ENCODE measurements around the gene AGBL3.

AGBL3 gene

DNA sequence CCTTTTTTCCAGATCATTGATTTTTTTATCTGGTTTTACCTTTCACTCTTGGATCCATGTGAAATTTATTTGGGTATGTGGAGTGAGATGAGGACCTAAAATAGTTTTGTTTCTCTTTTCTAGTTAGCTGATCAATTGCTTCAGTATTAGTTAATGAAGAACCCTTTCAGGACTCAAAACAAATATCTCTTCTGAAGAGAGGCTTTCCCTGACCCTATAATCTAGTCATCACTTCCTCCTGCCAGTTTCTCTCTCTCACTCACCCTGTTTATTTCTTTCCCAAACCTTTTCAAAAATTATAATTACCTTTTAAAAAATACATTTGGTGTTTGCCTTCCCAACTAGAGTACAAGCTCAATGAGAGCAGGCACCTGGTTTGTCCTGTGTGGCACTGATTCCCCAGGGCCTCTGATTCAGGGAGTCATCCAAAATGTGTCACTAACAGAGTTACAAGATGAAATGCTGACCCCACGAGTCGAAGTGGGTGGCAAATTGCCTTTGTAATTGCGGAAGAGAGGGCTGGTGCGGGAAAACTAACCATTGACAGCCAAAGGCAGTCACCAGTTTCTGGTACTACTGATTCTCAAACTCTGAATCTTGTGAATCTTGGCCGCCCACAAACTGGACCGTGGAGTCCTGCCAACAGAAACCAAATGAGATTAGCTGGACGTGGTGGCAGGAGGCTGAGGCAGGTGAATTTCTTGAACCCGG lies 163.9 kb downstream of the AGBL3 start:
- DNase-seq = no peak

GRCh38 chr7:135151132-135151531 lies 164.8 kb downstream of the AGBL3 start:
- DNase-seq = no peak

- DNase-seq = no peak
Measured at GRCh38 chr7:135151533-135151932, 165.2 kb downstream of the AGBL3 start.

GRCh38 chr7:135152442-135152841 lies 166.1 kb downstream of the AGBL3 start:
- DNase-seq = no peak

DNA sequence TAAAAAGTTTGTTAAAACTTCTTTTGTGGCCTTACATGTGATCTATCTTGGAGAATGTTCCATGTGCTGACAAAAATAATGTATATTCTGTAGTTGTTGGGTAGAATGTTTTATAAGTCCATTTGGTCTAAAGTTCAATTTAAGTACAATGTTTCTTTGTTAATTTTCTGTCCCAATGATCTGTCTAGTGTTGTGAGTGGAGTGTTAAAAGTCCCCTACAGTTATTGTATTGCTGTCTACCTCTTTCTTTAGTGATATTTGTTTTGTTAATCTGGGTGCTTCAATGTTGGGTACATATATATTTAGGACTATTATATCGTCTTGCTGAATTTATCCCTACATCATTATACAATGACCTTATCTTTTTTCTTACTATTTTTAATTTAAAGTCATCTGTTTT lies 168.4 kb downstream of the AGBL3 start:
- DNase-seq = no peak

GRCh38 chr7:135156290-135156689 lies 170.0 kb downstream of the AGBL3 start:
- DNase-seq = no peak

DNA sequence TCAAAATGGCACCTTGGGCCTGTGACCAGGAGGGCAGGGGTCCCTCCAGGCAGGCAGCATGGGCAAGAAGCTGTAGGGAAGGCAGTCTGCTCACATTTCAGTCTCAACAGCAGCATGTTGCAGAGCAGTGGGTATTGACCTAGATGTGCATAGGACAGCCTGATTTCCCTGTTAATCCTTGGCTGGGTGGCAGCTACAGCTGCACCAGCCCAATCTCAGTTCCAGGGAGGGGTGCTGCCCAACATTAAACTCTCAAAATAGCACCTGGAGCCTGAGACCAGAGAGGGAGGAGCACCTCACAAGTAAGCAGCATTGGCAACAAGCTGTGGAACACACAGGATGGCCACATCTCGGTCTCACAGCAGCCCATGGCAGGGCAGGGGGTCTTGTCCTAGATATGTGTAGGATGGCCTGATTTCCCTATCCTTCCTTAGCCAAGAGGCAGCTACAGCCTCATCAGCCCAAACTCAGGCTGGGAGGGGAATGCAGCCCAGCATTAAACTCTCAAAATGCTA lies 171.9 kb downstream of the AGBL3 start:
- no peak for DNase-seq

DNA sequence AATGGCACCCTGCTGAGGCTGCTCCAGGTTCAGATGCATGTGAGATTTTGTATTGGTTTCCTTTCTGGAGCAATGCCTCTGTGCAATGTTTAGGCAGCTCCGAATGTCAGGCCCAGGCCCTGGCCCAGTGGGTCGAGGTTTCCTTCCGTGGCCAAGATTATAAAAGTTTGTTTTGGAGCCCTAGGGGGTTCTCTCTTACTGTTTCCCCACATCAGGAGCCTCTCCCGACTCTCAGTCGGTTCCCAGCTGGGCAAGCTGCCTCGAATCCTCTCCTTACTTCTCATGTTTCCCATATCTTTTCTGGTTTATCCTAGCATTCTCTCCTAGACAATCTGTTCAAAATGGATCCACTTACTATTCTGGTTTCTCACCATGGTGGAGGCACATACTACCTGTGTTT lies 172.6 kb downstream of the AGBL3 start:
- no peak for DNase-seq

DNA sequence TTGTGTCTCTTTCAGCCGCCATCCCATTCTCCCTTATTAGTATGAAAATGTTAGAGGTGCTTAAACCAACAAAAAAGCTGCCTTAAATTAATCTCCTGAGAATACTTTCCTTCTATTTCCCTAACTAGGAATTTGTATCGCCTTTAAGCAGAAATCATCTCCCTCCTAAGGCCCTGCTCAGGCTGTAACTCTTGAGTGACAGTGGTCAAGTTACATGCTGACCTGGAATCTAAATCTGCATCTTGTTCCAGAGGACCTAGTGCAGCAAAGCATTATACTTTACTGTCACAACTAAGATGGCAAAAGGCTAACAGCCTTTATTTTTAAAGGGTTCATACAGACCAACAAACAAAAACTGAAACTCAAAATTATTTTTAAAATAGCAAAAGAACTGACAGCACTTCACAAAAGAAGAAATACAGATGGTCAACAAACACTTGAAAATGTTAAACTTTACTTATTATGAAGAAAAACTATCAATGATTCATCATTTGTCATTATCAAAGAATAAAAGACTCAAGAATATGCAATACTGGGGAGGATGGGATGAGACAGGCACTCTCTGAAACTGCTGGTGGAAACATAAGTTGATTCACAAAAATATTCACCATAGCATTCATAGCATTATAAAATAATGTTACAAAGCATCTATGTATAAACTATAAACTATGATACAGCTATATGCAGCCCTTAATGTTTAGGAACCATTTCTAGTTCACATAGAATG lies 173.2 kb downstream of the AGBL3 start:
- no peak for DNase-seq

DNA sequence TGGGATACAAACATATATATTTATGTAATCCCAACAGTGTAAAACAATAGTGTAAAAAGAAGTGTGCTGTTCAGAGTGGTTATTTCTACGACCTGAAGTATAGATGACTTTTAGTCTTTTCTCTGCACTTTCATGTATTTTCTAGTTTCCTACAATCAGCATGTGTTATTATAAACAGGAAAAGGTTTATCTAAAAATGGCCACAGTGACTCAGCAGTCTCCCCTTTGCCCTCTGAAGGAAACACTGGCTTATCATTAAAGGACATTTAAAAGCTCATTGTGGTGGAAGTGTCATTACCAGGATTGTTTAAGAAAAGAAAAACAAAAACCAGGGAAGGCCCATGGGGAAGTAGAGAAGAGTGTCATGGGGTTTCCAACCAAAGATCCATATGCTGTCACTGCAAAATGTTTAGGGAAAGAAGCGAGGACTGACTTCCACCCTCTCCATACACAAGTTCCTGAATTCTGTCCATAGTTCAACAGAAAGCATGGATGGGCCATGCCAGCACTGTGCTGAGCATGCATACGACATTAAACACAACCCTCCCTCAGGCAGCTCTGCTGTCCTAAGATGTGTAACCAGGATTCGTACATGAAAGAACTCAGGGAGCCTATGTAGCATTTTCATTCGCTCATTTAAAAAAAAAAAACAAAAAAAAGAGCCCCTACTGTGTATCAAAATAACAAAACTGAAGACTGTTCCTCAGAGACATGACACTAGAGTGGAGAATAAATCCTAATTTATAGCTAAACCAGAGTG lies 174.0 kb downstream of the AGBL3 start:
- DNase-seq = no peak

DNA sequence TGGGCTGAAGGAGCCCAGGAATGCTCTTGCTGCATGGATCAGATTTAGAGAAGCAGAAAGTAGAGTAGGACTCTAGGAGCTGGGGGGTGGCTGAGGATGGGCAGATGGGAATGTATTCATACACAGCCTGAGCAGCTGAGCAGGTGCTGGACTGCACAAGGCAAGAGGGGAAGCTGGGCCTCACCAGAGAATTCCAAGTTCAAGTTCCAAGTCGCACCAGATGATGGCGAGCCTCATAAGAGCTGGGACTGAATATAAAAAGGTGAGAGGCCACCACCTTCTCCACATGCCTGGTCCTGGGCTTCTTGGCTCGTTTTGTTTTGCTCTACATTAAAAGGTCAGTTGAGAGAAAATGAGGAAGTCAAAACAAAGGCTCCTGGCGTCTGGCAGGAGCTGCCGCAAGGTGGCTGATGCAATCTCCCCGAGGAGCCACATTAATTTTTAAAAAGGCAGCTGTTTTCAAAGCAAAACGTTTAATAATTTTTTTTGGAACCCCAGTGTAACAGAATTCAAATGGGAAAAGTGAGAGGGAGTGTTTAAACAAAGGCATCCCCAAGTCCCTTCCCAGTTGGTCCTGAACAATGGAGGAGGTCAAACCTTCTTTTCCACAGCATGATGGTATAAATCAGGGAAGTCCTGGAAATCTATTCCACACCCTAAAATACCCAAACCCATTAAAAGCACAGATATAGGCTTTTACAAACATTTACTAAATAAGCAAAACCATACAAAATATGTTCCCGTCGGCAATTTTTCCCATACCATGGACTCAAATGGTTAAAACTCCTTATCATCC lies 174.7 kb downstream of the AGBL3 start:
- DNase-seq = no peak

GRCh38 chr7:135161669-135162068 lies 175.4 kb downstream of the AGBL3 start:
- DNase-seq = no peak

GRCh38 chr7:135162382-135163001 lies 176.2 kb downstream of the AGBL3 start:
- DNase-seq = no peak

DNA sequence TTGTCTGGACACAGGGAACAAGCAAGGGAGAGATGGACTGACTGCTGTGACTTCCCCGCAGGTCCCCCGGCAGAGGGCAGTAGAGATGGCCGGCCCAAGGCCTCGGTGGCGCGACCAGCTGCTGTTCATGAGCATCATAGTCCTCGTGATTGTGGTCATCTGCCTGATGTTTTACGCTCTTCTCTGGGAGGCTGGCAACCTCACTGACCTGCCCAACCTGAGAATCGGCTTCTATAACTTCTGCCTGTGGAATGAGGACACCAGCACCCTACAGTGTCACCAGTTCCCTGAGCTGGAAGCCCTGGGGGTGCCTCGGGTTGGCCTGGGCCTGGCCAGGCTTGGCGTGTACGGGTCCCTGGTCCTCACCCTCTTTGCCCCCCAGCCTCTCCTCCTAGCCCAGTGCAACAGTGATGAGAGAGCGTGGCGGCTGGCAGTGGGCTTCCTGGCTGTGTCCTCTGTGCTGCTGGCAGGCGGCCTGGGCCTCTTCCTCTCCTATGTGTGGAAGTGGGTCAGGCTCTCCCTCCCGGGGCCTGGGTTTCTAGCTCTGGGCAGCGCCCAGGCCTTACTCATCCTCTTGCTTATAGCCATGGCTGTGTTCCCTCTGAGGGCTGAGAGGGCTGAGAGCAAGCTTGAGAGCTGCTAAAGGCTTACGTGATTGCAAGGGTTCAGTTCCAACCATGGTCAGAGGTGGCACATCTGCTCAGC lies 178.2 kb downstream of the AGBL3 start:
- no peak for DNase-seq

DNA sequence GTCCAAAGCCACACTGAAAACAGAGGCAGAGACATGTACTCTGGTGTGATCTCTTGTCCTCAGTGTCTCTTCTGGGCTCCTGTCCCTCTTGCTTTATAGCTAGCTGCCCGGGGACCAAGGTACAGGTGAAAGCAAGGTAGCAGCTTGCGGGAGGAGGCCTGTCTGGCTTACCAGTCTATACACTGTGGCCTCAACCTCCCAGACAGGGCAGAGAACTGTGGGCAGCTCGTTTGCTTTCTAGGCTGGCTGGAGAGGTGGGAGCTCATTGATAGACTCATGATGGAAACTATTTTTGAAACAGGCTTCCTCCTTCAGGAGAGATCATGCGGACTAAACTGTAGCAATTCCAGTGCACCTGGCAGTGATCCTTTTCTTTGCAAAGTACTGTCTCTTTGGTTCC lies 179.6 kb downstream of the AGBL3 start:
- DNase-seq = no peak

DNA sequence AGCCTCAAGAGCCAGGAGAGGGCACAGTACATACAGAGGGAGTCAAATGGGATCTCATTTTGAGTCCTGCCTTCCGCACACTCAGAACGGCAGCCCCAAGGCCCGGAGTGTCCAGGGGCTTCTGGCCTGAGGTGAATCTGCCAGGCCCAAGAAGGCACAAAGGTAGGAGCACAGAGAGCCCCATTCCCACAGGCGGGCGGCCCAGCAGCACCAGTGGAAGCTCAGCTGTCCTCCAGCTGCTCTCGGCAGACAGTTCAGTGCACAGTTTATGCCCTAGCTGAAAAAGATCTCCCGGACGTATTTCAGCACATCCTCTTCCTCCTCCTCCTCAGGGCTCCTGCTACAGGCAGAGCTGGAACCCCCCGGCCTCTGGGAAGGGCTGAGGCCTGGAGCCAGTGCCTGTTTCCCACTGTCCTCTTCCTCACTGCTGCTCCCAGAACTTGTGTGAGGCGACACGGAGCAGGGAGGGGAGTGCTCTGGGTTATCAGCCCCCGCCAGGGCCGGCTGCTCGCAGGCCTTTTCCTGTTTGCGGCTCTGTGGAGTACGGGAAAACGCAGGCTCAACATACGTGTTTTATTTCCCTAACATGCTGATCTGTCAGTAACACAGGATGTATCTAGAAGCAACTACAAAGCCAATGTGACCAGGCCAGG lies 180.2 kb downstream of the AGBL3 start:
- no peak for DNase-seq

- DNase-seq = no peak
Measured at GRCh38 chr7:135167365-135167917, 181.1 kb downstream of the AGBL3 start.

DNA sequence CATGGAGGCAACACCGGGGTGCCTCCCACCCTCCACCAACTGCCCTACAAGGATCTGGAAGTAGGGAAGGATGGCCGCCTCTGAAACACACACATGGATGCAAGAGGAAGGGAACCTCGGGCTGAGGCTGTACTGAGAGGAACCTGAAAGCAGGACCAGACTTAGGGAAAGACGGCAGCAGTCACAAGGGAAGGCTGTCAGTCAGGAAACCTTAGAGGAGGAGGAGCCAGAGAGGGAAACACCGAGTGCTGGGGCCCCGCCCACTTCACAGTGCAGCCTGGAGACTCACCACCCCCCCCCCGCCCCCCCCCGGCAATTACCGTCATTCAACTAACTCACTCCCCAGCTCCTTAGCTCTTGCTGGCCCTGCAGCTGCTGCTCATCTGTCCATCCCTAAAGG lies 181.7 kb downstream of the AGBL3 start:
- peak; percentile 24 for DNase-seq

DNA sequence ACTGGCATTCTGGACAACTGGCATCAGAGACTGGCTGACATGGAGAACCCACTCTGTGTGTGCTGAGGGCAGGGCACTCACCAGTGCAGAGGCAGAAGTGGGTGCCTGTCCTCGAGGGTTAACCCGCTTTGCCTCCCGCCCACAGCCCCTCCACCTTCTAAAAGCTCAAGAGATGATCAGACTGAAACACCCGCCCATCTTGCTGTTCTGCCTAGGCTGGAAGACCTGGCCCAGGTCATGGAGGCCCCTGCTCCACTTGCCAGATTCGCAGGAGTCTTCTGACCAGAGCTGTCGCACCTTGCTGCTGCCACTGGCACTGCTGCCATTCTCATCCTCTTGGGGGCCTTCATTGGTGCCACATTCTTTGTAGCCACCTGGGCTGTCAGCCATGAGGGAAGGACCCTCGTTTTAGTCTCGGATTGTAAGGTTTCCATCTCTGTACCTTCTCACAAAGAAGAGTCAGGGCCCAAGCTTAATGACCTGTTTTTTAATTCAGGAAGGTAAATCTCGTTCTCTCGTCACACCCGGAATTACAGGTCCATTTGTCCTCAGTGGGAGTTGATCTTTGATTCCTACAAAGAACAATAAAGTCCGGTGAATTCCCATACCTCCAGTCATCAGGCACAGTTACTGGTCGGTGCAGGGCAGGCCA lies 182.3 kb downstream of the AGBL3 start:
- DNase-seq = no peak

Measured in activated naive CD4-positive, alpha-beta T cell treated with Interleukin-2 at 50 U/mL for 16 hours (primary cell).